ENCODE measurements around the gene PLEKHN1.

The PLEKHN1 gene

GRCh38 chr1:966135-966703, at the start of gene PLEKHN1:
Gene PLEKHN1, plus strand, starts transcription at chr1:966482. Its CDS starts 50 bp downstream, at chr1:966532.
- peak; percentile 59 to 72 for DNase-seq

GRCh38 chr1:917076-917459, 49.2 kb upstream of the PLEKHN1 start:
- no peak for DNase-seq

GRCh38 chr1:917466-918091, 48.7 kb upstream of the PLEKHN1 start:
- DNase-seq: no peak

GRCh38 chr1:918353-918752, 47.9 kb upstream of the PLEKHN1 start:
- DNase-seq: no peak

- DNase-seq: no peak
Measured at GRCh38 chr1:918843-919242, 47.4 kb upstream of the PLEKHN1 start.

- DNase-seq: no peak
Measured at GRCh38 chr1:919271-919872, 46.9 kb upstream of the PLEKHN1 start.

GRCh38 chr1:920010-920409, 46.3 kb upstream of the PLEKHN1 start:
- DNase-seq: no peak

- DNase-seq: no peak
Measured at GRCh38 chr1:920521-920920, 45.8 kb upstream of the PLEKHN1 start.

- DNase-seq: peak in 1 of 2 experiments; percentile 61
Measured at GRCh38 chr1:921011-921837, 45.1 kb upstream of the PLEKHN1 start.

GRCh38 chr1:923131-923990, 42.9 kb upstream of the PLEKHN1 start, which contains the start of gene SAMD11:
Gene SAMD11, plus strand, starts transcription at chr1:923923. Its CDS starts 509 bp downstream, at chr1:924432.
- peak; percentile 71 to 72 for DNase-seq

GRCh38 chr1:923991-924655, 42.2 kb upstream of the PLEKHN1 start:
- DNase-seq: no peak

GRCh38 chr1:924656-925560, 41.4 kb upstream of the PLEKHN1 start:
- peak in 1 of 2 experiments; percentile 48 for DNase-seq

- no peak for DNase-seq
Measured at GRCh38 chr1:925561-926421, 40.5 kb upstream of the PLEKHN1 start.

- DNase-seq: no peak
Measured at GRCh38 chr1:927234-927633, 39.0 kb upstream of the PLEKHN1 start.

- no peak for DNase-seq
Measured at GRCh38 chr1:927748-928147, 38.5 kb upstream of the PLEKHN1 start.

- no peak for DNase-seq
Measured at GRCh38 chr1:928825-929661, 37.2 kb upstream of the PLEKHN1 start.

GRCh38 chr1:929712-930632, 36.3 kb upstream of the PLEKHN1 start:
- DNase-seq: no peak
